HAP-1 (cell line): ENCODE results near the gene SRSF5.
"Not testable (repeated sequence)": the region's sequence is repeated elsewhere in the genome, so short reads cannot be mapped to it uniquely, and the experiment has no call there.

Experiments used
- DNase-seq, 2 experiments: peaks; one replicate each; pipeline ENCODE4 v3.0.0-alpha.2; 2016 to 2020; ENCODE audit warnings: low spot score in 2 of 2
- H3K27me3 ChIP-seq: fragments of 250-450 bp; sonication (Bioruptor Pico); 2 replicates; pipeline ENCODE4 v1.5.1; 2020; ENCODE audit warnings: low read depth, mild to moderate bottlenecking, moderate library complexity
- H3K36me3 ChIP-seq: fragments of 250-450 bp; sonication (Bioruptor Pico); replicated peaks from 2 replicates; pipeline ENCODE4 v1.5.1; 2020; ENCODE audit warnings: mild to moderate bottlenecking
- H3K4me1 ChIP-seq: fragments of 250-450 bp; sonication (Bioruptor Pico); 2 replicates; pipeline ENCODE4 v1.5.1; 2020; ENCODE audit warnings: mild to moderate bottlenecking
- H3K4me3 ChIP-seq: fragments of 250-450 bp; sonication (Bioruptor Pico); 2 replicates; pipeline ENCODE4 v1.5.1; 2020; ENCODE audit warnings: mild to moderate bottlenecking, moderate library complexity
- H3K9me3 ChIP-seq: fragments of 250-450 bp; sonication (Bioruptor Pico); 2 replicates; pipeline ENCODE4 v1.5.1; 2020; ENCODE audit warnings: mild to moderate bottlenecking, moderate library complexity
- in situ Hi-C: fragments of 300-500 bp; cut with MboI; formaldehyde crosslinking; loops from 3 replicates; pipeline ENCODE4 v1.14.3; 2020; ENCODE audit warnings: low sequenced_read_pairs, inconsistent platforms, mixed read lengths

SRSF5 gene

DNA sequence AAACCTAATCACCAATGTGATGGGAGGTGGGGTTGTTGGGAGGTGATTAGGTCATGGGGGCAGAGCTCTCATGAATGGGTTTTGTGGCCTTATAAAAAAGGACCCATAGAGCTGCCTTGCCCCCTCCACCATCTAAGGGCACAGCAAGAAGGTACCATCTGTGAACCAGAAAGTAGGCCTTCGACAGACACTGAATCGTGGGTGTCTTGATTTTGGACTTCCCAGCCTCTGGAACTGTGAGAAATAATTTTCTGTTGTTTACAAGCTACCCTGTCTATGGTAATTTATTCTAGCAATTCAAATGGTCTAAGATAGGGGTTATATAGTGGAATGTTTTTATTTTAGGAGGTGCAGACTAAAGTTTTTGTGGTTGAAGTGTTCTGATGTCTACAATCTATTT, 38.0 kb downstream of the SRSF5 start:
- Histone ChIP-seq H3K4me1 (no peaks in the 10 kb centered on the region), H3K27me3 (peaks cover 3% of the 10 kb centered on the region), H3K4me3 (no peak overlapping the region), H3K9me3 (no peaks in the 10 kb centered on the region), H3K36me3 (no peaks in the 10 kb centered on the region)
- no peak for DNase-seq
- in situ Hi-C loops, result no loop called here

DNA sequence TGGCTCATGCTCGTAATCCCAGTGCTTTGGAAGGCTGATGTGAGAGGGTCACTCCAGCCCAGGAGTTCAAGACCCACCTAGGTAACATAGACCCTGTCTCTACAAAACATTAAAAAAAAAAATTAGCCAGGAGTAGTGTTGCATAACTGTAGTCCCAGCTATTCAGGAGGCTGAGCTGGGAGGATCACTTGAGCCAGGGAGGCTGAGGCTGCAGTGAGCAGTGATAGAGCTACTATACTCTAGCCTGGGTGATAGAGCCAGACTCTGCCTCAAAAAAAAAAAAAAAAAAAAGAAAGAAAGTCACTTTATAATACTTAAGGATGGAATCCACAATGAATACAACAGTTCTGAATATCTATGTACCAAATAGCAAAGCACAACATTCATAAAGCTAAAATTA, 40.2 kb downstream of the SRSF5 start:
- DNase-seq, result no peak
- Histone ChIP-seq H3K27me3 (no peaks in the 10 kb centered on the region; the same call in 1 of the 2 replicates), H3K4me1 (no peaks in the 10 kb centered on the region), H3K4me3 (no peak overlapping the region), H3K36me3 (no peaks in the 10 kb centered on the region), H3K9me3 (no peaks in the 10 kb centered on the region)
- in situ Hi-C loops, result no loop called here

DNA sequence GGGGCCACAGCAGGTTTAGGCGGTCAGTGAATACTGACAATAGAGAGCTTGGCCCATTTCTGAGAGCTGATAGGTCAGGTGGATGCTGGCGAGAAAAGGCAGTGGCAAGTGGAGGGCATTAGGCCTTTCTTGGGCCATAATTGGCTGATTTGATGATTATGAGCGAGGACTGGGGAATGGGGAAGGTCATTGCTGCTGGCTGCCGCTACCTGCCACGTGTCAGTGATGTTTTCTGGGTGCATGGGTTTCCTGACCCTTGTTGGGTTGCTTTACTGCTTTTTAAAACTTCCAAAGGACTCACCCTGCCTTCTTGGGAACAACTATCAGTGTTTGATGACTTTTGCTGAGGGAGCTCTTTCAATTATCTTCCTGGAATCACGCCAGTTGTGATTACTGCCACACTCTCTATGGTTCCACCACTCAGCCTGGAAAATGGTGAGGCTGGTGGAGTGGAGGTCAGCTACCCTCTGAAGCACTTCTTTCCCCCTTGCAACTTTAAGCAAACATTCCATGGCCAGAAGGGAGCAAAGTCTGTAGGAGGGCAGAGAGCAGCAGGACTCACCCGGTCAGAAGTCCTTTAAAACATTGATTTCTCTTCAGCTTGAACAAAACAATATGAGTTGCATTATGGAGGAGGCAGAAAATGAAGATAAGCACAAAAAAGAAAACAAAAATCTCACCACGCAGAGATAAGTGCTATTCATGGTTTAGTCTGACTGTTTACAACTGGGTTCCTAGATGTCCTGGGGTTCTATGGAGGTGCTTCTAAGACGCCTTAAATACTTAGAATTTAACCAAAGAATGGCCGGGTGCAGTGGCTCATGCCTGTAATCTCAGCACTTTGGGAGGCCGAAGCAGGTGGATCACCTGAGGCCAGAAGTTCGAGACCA, 42.2 kb downstream of the SRSF5 start:
- Histone ChIP-seq H3K4me1 (no peaks in the 10 kb centered on the region), H3K9me3 (no peaks in the 10 kb centered on the region), H3K27me3 (peaks cover 16% of the 10 kb centered on the region), H3K36me3 (no peaks in the 10 kb centered on the region), H3K4me3 (no peak overlapping the region)
- in situ Hi-C loops, result no loop called here
- DNase-seq, result no peak

DNA sequence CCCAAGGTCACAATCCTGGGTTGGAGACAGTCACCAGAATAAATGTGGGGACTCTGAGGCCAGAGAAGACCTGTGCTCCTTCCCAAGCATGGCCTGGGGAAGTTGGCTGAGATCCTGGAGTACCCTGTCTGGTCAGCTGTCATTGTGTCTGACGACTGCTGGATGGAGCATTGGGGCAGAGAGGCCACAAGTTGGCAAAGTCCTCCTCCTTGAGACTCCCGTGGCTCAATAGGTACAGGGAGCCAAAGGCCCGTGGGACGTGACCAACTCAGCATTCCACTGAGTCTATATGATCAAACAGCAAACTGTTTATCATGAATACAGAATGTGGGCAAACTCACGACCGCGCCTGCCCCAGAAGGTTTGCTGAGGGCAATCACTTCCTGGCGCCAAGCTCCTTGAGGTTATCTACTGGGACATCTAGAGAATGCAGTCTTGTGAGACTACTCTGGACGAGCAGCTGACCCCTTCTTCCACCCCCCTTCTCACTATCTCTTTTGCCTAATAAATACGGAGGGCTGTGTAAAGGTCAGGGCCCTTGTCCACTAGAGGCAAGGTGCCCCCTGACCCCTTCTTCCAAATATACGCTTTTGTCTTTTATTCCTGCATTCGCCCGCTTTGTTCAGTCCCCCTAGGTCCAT, 44.4 kb downstream of the SRSF5 start:
- Histone ChIP-seq H3K4me1 (no peaks in the 10 kb centered on the region), H3K9me3 (no peaks in the 10 kb centered on the region), H3K4me3 (no peak overlapping the region), H3K36me3 (no peaks in the 10 kb centered on the region), H3K27me3 (peaks cover 28% of the 10 kb centered on the region)
- DNase-seq, result no peak
- in situ Hi-C loops, result no loop called here

DNA sequence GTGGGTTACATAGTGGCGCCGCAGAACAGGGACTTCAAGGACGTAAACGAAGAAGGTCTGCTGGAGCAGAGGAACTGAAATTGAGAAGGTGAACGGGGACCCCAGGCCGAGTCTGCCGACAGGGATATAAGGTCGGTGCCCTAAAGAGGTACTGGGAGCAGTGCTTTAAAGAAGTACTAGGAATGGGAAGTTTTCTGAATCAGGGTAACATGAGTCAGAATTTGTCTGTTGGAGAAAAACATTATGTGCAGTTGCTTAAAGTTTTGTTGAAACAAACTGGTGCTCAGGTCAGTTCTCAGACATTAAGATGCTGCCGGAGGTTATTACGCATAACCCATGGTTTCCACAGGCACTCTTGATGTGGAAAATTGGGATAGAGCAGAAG, 44.9 kb downstream of the SRSF5 start:
- H3K4me1 ChIP-seq, result no peaks in the 10 kb centered on the region
- in situ Hi-C loops, result no loop called here
- peaks cover 32% of the 10 kb centered on the region for H3K27me3 ChIP-seq
- H3K9me3 ChIP-seq, result no peaks in the 10 kb centered on the region
- no peaks in the 10 kb centered on the region for H3K36me3 ChIP-seq
- H3K4me3 ChIP-seq, result no peak overlapping the region
- DNase-seq, result no peak

DNA sequence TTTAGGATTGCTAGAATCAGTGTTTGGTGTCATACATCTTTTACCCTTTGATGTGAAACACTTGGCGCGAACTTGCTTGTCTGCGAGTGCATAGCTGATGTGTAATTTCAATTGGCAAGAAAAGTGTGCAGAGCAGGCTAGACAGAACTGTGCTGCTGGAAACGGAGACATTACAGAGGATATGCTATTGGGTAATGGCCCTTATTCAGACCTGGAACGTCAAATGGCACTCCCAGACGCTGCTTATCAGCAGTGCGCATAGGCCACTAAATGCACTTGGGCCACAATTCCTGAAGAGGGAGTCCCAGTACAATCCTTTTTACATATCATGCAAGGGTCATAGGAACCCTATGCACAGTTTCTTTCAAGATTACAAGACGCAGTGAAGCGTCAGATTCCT, 45.8 kb downstream of the SRSF5 start:
- peak; percentile 7 to 24 for DNase-seq
- in situ Hi-C loops, result no loop called here
- H3K36me3 ChIP-seq, result no peaks in the 10 kb centered on the region

DNA sequence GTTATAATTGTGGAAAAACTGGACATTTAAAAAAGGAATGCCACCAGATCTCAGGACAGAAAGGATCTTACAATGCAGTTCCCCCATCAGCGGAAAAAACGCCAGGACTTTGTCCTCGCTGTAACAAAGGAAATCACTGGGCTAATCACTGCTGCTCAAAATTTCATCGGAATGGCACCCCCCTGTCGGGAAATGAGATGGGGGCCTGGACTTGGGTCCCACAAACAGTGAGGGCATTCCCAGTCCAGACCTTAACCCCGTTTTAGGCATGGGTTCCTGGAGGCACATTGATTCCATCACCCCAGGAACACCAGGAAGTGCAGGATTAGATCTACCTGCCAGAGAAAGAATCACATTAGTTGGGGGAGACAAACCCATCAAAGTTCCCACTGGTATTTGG, 46.4 kb downstream of the SRSF5 start:
- H3K4me3 ChIP-seq, DNase-seq, H3K9me3 ChIP-seq, H3K36me3 ChIP-seq, H3K4me1 ChIP-seq, in situ Hi-C loops: not testable (repeated sequence)
- peaks cover 39% of the 10 kb centered on the region for H3K27me3 ChIP-seq

More for the DNA sequence above, 45.8 kb downstream of the SRSF5 start:
- peaks cover 35% of the 10 kb centered on the region for H3K27me3 ChIP-seq
- H3K4me1 ChIP-seq, result no peaks in the 10 kb centered on the region
- no peak overlapping the region for H3K4me3 ChIP-seq
- H3K9me3 ChIP-seq, result no peaks in the 10 kb centered on the region

DNA sequence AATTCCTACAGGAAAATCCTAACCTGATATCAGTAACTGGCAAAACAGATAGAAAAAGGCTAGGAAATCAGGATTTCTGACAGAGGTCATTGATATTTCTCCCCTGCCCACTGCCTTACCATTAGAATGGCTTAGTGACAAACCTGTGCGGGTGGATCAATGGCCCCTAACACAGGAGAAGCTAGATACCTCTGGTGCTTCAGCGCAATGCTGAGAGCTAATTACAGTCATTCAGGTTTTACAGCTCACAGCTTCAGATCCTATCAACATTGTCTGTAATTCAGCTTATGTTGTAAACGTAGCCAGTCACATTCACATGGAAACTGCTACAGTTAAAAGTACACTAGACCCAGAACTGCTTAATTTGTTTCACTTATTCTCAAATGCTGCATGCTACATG, 47.5 kb downstream of the SRSF5 start:
- H3K27me3 ChIP-seq, result peaks cover 41% of the 10 kb centered on the region
- H3K4me1 ChIP-seq, result no peaks in the 10 kb centered on the region
- no peaks in the 10 kb centered on the region for H3K9me3 ChIP-seq
- H3K4me3 ChIP-seq, result no peak overlapping the region
- H3K36me3 ChIP-seq, result no peaks in the 10 kb centered on the region
- in situ Hi-C loops, result no loop called here
- no peak for DNase-seq

DNA sequence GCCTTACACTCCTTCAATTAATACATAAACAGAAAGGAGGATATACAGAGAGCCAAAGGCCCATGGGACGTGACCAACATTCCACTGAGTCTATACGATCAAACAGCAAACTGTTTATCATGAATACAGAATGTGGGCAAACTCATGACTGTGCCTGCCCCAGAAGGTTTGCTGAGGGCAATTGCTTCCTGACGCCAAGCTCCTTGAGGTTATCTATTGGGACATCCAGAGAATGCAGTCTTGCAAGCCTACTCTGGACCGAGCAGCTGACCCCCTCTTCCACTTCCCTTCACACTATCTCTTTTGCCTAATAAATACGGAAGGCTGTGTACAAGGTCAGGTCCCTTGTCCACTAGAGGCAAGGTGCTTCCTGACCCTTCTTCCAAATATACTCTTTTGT, 48.6 kb downstream of the SRSF5 start:
- H3K4me1 ChIP-seq, result no peaks in the 10 kb centered on the region
- peaks cover 41% of the 10 kb centered on the region for H3K27me3 ChIP-seq
- in situ Hi-C loops, result loop anchor here (5.0 kb wide), 1 partner anchor 212 kb away; no protein-coding TSS in a partner anchor
- H3K4me3 ChIP-seq, result no peak overlapping the region
- DNase-seq, result no peak
- no peaks in the 10 kb centered on the region for H3K36me3 ChIP-seq
- no peaks in the 10 kb centered on the region for H3K9me3 ChIP-seq

DNA sequence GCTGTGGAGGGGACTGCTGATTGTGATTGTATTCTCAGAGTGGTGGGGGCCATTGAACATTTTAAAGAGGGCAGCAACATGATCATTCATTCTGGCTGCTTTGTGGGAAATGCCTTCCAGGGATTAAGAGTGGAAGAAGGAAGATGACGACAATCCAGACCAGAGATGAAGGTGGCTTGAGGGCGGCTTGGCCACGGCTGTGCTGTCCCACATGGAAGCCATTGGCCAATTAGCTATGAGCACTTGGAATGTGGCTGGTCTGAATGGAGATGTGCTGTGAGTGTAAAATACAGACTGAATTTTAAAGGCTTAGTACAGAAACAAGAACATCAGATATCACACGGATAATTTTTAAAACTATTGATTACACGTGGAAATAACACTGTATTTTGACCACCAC, 49.3 kb downstream of the SRSF5 start:
- no peaks in the 10 kb centered on the region for H3K9me3 ChIP-seq
- no peaks in the 10 kb centered on the region for H3K4me1 ChIP-seq
- H3K27me3 ChIP-seq, result peaks cover 41% of the 10 kb centered on the region
- no peaks in the 10 kb centered on the region for H3K36me3 ChIP-seq
- no peak overlapping the region for H3K4me3 ChIP-seq
- no peak for DNase-seq
- in situ Hi-C loops, result loop anchor here (5.0 kb wide), 1 partner anchor 211 kb away; no protein-coding TSS in a partner anchor

DNA sequence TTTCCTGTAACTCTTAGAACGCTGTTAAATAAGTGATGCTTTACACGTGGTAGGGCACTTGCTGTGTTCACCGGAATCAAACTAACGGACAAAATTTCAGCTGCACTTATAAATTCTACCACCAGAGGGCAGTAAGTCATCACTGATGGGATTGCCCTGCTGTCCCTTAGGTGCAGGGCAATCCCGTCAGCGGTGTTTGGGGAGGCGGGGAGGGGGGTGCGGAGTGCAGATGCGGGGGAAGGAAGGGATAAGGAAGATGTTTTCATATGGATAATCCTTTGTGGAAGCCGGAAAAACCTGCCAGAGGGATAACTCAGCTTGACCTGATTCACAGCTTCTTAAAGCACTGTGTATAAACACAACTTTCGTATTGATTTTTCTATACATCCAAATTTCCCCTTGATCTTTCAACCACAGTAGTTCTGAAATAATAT, 51.8 kb downstream of the SRSF5 start:
- peaks cover 33% of the 10 kb centered on the region for H3K27me3 ChIP-seq
- H3K36me3 ChIP-seq, result no peaks in the 10 kb centered on the region
- DNase-seq, result peak; percentile 58 to 76
- in situ Hi-C loops, result loop anchor here (5.0 kb wide), 1 partner anchor 209 kb away; no protein-coding TSS in a partner anchor
- H3K4me3 ChIP-seq, result no peak overlapping the region
- H3K4me1 ChIP-seq, result no peaks in the 10 kb centered on the region
- H3K9me3 ChIP-seq, result no peaks in the 10 kb centered on the region

DNA sequence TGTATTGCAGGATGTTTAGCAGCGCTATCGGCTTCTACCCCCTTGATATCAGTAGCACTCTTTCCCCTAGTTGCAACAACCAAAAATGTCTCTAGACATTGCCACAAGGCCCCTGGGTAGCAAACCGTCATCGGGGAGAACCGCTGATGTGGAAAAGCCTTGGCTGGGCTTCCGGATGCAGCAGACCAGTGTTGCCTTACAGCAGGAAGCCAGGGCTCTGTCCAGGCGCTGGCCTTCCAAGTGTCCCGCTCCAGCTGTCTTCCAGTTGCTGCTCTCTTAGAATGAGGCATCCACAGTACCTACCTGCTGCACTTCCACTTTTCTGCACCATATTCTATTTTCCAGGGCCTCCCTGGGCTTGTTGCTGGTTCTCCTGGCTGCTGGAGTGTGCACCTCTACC, 52.7 kb downstream of the SRSF5 start:
- Histone ChIP-seq H3K27me3 (peaks cover 25% of the 10 kb centered on the region), H3K9me3 (no peaks in the 10 kb centered on the region), H3K4me3 (no peak overlapping the region), H3K4me1 (no peaks in the 10 kb centered on the region), H3K36me3 (no peaks in the 10 kb centered on the region)
- no peak for DNase-seq
- in situ Hi-C loops, result loop anchor here (5.0 kb wide), 1 partner anchor 208 kb away; no protein-coding TSS in a partner anchor

DNA sequence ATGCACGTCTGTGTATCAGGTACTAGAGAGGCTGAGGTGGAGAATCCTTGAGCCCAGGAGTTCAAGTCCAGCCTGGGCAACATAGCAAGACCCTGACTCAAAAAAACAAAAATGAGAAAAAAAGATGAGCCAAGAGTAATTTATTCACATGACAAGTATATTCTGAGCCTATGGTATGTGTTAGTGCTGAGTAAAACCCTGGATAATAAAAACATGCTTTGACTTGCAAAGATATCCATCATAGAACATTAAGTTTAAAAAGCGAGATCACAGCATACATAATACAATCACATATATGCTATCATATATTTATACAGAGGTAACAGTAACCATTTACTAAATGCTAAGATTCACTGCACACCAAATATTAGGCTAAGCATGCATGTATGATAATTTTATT, 54.0 kb downstream of the SRSF5 start:
- Histone ChIP-seq H3K4me3 (no peak overlapping the region), H3K4me1 (no peaks in the 10 kb centered on the region), H3K9me3 (no peaks in the 10 kb centered on the region), H3K36me3 (no peaks in the 10 kb centered on the region), H3K27me3 (peaks cover 18% of the 10 kb centered on the region)
- DNase-seq, result no peak
- in situ Hi-C loops, result no loop called here
